ENCODE results near the gene HS6ST2.

DNA sequence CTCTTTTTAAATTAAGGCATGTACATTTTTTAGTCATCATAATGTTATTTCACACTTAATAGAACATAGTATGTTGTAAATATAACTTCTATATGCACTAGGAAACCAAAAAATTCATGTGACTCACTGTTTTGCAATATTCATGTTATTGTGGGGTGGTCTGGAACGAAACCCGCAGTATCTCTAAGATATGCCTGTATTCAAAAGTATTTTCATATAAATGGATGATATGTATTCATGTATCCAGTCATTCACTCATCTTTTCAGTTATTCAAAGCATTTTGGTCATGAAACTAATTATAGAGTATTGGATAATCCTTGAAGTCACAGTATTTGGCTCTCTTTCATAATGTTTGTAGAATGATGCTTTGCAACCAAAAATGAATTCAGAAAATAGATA, 168.1 kb downstream of the HS6ST2 start:
- TF ChIP-seq, protein P1, sequence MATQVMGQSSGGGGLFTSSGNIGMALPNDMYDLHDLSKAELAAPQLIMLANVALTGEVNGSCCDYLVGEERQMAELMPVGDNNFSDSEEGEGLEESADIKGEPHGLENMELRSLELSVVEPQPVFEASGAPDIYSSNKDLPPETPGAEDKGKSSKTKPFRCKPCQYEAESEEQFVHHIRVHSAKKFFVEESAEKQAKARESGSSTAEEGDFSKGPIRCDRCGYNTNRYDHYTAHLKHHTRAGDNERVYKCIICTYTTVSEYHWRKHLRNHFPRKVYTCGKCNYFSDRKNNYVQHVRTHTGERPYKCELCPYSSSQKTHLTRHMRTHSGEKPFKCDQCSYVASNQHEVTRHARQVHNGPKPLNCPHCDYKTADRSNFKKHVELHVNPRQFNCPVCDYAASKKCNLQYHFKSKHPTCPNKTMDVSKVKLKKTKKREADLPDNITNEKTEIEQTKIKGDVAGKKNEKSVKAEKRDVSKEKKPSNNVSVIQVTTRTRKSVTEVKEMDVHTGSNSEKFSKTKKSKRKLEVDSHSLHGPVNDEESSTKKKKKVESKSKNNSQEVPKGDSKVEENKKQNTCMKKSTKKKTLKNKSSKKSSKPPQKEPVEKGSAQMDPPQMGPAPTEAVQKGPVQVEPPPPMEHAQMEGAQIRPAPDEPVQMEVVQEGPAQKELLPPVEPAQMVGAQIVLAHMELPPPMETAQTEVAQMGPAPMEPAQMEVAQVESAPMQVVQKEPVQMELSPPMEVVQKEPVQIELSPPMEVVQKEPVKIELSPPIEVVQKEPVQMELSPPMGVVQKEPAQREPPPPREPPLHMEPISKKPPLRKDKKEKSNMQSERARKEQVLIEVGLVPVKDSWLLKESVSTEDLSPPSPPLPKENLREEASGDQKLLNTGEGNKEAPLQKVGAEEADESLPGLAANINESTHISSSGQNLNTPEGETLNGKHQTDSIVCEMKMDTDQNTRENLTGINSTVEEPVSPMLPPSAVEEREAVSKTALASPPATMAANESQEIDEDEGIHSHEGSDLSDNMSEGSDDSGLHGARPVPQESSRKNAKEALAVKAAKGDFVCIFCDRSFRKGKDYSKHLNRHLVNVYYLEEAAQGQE (IDR thresholded peaks at IDR 0.05; ENCODE audit: insufficient read depth in 1 of 2, low read depth in 2 of 2, low read length in 2 of 2) = no peak
- no peak for TF ChIP-seq TAF1 (IDR thresholded peaks at IDR 0.05; ENCODE audit: borderline replicate concordance, insufficient read depth, low read length)

Measured in PFSK-1 (cell line).